HG03521 (cell line): ENCODE results near the gene PPP2R3A.

ENCODE experiments used
- ATAC-seq: cut with Tn5 transposase; IDR thresholded peaks from one replicate; pipeline ENCODE4 v1.9.1; 2021; ENCODE audit warnings: mild to moderate bottlenecking, moderate library complexity; ENCODE audit not compliant: unreplicated experiment

Gene PPP2R3A

DNA sequence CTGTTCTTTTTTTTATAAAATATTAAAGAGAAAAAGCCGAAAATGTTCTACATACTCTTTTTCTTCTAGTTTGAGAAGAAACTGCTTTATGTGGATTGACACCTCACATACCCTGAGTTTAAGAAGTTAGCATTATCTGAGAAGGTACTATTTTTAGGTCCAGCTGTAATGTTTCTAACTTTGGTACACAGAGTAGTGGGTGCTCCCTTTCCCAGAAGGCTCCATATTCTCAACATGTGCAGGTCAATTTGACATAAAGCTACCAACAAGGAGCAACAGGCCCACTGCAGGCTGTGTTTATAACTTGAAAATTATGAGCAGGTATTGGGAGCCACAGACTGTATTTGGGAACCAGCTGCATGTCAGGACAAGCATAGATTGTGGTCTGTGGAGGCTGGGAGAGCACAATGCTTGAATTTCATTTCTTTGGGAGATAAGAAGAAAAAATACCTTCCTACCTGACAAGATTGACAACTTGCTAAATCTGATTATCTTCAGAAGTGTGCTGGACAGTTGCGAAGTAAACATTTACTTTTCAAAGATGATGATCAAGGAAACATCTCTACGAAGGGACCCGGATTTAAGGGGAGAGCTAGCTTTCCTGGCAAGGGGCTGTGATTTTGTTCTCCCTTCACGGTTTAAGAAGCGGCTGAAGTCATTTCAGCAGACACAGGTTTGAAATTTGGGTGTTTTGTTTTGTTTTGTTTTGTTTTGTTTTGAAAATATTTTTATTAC, 57.2 kb downstream of the PPP2R3A start:
- ATAC-seq, result no peak

DNA sequence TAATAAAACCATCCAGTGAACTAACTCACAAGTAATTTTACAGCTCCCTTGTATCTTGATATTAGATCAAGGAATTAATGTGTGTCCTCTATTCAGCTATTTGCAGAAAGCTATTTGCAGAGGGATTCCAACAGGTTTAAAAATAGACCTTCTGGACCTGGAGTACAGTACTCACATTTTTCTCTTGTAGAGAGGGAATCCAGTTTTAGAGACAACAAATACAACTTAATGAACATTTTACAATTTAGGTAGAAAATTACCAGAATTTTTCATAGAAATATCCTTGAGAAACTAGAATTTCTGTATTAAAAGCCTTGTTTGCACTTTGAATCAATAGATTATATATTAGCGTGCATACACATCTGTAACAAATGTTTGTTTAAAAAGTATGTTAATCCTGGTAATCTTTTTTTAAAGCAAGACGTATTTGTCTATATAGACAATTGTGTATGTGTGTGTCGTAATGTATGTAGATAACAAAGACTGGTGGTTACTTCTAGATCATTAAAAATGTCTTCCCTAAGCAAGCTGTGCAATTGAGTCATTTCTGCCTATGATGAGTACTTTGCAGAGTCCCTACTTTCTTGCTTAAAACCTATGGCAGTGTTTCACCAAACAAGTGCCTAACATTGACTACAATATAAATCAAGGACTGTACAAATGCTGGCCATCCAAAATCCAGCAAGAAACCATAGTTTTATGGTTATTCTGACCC, 57.9 kb downstream of the PPP2R3A start:
- ATAC-seq, result no peak

- no peak for ATAC-seq
These were observed 70.8 kb downstream of the PPP2R3A start for GRCh38 chr3:136036306-136036705.

DNA sequence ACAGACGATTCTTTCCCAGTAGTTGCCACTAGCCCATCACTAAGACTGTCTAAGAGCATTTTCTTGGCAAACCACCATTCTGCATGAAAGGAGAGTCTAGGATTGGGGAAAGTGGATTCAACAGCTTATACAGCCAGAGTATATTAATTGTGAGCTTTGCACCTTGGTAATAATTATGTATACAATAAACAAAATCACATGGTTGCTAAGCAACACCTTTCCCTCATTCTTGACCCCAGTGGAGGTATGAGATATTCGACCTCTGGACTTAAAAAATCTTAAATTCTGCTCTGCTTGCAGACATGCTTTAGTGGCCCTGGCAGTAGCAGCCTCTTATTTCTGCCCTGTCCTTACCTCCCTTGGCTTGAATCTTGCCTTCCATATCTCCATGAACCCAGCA, 73.1 kb downstream of the PPP2R3A start:
- ATAC-seq, result no peak

DNA sequence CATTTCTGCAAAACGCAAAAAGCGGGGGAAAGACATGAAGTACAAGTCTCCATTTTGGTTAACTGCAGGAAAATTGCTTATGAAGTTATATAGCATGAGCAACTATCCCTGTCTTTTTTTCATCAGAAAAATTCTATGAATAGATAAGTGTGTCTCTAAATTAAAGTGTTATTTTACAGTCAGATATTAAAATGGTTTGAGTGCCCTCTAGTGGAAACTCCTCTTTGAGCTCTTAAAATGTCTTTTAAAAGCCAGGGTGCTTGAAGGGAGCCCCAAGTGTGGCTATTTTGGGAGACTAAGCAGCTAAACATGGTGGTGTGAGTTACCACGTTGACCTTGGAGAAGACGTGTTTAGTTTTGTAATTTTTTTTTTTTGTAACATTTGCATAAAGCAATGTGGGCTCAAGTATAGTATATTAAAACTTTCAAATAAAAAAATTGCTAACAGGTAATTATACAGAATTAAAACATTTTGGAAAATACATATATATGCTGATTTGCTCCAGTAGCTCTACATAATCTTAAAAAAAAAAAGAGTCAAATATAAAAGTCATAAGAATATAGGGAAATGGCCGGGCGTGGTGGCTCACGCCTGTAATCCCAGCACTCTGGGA, 77.2 kb downstream of the PPP2R3A start:
- ATAC-seq, result no peak

- ATAC-seq, result no peak
These were observed 79.6 kb downstream of the PPP2R3A start for GRCh38 chr3:136044980-136045745.

DNA sequence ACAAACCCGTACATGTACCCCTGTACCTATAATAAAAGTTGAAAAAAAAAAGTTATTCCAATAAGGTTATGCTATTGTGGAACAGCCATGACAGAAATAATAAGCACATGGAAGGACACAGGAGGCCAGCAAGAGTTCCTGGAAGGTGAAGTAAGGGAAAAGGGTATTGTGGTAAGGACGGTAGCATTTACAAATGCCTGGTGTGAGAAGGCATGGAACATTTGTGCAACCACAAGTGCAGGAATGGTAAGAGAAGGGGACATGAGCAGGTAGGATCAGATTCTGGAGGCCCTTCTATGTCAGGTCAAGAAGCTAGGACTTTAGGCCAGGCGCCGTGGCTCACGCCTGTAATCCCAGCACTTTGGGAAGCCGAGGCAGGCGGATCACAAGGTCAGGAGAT, 82.5 kb downstream of the PPP2R3A start:
- no peak for ATAC-seq

- no peak for ATAC-seq
These were observed 84.7 kb downstream of the PPP2R3A start for GRCh38 chr3:136050250-136050649.

GRCh38 chr3:136055491-136055890, 90.0 kb downstream of the PPP2R3A start:
- no peak for ATAC-seq

DNA sequence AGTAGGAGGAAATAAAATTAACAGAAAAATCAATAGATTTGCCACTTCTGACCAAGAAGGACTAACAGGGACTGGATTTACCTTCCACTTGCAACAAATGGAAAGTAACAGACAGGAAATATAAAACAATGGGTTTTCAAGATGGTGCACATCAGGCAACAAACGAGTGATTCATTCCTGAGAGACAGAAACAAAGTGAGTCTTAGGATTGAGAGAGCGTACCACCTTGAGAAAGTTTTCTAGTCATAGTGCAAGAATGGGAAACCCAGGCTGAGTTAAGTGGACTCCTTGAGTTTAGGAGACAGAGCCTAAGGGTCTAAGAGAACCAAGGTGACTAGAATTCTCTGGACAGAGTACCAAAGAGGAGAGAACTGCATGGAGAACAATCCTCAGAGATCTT, 101.7 kb downstream of the PPP2R3A start:
- no peak for ATAC-seq

- ATAC-seq, result no peak
These were observed 103.2 kb downstream of the PPP2R3A start for GRCh38 chr3:136068708-136069107.

GRCh38 chr3:136069933-136070332, 104.4 kb downstream of the PPP2R3A start:
- no peak for ATAC-seq

DNA sequence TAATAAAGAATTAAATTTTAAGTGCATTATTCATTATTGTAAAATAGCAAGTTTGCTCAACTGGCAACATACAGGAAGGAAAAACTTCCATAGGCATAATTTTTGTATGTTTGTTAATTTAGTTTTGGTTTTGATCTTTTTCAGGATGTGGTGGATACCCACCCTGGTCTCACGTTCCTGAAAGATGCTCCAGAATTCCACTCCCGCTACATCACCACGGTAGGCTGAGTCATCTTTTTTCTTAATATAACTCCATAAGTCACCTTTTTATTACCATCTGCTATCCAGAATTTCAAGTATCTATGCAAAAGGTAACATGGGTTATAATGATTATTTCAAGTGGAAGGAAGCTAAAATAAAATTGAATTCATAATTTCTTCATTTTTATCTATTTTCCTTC, 104.8 kb downstream of the PPP2R3A start:
- no peak for ATAC-seq

DNA sequence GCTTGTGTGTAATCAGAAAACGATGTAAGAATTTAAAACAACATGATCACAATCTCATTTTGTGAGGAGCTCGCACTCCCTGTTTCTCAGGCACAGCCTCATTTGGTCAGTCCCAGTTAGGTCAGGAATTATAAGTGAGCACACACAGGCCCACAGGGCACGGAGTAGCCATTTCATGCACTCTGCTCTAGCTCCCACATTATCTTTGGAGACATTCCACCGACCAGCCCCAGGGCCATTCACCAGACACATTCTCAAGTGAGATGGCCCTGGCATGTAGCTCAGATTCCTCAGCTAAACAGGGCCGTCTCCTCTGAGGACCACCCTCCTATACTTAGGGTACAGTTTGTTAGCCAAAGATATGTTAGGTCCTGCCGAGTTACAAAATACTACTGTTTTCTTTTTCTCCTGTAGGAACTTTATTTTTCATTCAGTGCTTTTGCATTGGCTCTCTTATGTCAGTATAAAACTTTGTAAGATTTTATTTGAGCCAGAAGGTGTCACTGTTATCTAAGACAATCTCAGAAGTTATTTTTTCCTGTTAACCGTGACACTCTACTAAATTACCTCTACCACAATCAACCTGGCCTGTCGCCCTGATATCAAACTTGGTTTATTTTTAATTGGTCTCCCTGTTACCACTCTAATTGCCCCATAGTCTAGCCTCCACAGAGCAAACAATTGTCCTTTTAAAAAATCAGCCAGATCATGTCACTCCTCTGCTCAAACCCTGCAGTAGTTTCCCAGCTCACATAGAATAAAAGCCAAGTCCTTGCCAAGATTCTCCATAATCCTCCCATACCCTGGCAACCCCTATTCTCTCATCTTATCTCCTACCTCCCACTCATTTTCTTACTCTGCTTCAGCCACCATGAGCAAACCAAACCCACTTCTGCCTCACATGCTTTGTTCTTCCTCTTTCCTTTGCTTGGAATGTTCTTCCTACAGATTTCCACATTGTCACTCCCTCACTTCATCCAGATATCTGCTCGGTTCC, 105.7 kb downstream of the PPP2R3A start:
- no peak for ATAC-seq

GRCh38 chr3:136074546-136075170, 109.1 kb downstream of the PPP2R3A start:
- ATAC-seq, result no peak

GRCh38 chr3:136075218-136075808, 109.8 kb downstream of the PPP2R3A start:
- ATAC-seq, result no peak

GRCh38 chr3:136075811-136076210, 110.3 kb downstream of the PPP2R3A start:
- no peak for ATAC-seq

- no peak for ATAC-seq
These were observed 113.2 kb downstream of the PPP2R3A start for GRCh38 chr3:136078421-136079364.
